Stimulated activated CD8-positive, alpha-beta memory T cell treated with anti-CD3 and anti-CD28 coated beads, Interleukin-2, amount 100 ng/mL, for 48 hours (primary cell): ENCODE measurements around the gene TP53I13.

Source experiments
- DNase-seq, 2 donors: peaks; one replicate each; pipeline ENCODE4 v3.0.0-alpha.2; 2020; ENCODE audit warnings: low read depth in 2 of 2

TP53I13 gene

GRCh38 chr17:29615492-29616299 lies 47.2 kb downstream of the TP53I13 start:
- peak; percentile 76 to 79 for DNase-seq

- no peak for DNase-seq
Observed at GRCh38 chr17:29616300-29617048, 48.0 kb downstream of the TP53I13 start.

DNA sequence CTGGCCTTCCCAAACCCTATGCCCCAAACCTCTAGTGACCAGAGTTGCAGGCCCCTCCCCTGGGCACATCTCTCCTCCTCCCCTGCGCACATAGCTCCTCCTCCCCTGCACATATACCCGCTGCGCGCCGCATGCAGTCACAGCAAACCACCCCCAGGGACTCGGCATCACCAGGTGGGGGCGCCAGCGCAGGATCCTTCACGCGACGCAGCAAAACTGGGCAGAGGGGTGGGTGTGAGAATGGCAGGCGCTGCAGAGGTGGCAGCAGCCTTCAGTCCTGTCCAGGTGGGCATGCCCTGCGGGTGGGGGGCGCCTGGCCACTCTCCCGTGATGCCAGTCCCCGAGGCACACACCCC lies 48.6 kb downstream of the TP53I13 start:
- peak; percentile 84 to 91 for DNase-seq

GRCh38 chr17:29617481-29618271 lies 49.2 kb downstream of the TP53I13 start:
- peak; percentile 81 to 84 for DNase-seq

GRCh38 chr17:29618272-29619065 lies 50.0 kb downstream of the TP53I13 start:
- DNase-seq = no peak

GRCh38 chr17:29619251-29619650 lies 50.8 kb downstream of the TP53I13 start:
- no peak for DNase-seq

DNA sequence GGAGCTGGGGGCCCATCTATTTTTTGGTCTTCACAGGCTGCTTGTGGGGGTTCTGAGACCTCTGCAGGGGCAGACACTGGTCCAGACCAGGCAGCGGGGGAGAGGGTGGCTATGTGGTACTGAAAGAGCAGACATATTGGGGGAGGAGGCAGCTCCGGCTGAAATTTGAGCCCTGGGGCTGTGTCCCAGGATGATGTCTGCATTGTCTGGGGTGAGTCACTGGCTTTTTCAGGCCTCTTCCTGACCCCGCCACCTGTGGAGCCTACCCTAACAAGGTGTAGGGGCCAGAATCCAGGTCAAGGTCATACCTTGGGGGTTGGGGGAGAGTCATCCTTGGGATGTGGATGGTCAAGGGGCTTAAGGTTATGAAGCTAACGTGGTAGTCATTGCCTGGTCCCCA lies 51.8 kb downstream of the TP53I13 start:
- no peak for DNase-seq

DNA sequence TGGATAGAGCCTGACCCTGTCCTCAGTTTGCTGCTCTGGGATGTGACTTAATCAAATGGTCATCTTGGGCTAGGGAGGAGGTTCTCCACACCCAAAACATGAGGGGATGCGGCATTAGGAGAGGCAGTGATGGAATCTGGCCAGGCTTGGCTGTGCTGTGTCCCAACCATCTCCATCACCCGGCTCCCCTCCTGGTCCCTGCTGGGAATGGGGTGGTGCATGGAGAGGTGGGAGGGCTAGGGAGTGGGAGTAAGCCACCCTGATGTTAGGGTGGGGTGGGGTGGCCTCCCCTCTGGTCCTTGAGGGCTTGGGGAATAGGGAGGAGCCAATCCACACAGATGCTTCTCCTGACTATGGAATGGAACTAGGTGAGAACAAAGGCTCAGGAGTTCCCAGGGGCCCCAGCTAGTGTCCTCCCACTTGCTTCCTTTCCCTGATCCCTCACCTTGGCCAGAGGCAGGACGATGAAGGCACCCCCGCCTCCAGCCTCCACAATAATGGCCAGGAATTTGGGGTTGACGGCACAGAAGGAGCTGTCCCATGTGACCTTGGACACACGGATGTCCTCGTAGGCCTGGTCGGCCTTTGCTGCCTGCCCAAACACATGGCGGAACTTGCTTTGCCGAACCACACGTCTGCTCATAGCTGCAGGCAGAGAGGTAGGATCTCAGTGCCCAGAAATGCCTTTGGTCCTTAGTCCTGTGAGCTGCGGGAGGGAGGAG lies 52.4 kb downstream of the TP53I13 start:
- no peak for DNase-seq

- no peak for DNase-seq
Observed at GRCh38 chr17:29621751-29622194, 53.3 kb downstream of the TP53I13 start.
